GM18511 (cell line): ENCODE measurements around the gene ATP8B3.

Experiments
- ATAC-seq: cut with Tn5 transposase; IDR thresholded peaks from one replicate; pipeline ENCODE4 v1.9.1; 2021; ENCODE audit warnings: mild to moderate bottlenecking, moderate library complexity; ENCODE audit not compliant: unreplicated experiment

The ATP8B3 gene

DNA sequence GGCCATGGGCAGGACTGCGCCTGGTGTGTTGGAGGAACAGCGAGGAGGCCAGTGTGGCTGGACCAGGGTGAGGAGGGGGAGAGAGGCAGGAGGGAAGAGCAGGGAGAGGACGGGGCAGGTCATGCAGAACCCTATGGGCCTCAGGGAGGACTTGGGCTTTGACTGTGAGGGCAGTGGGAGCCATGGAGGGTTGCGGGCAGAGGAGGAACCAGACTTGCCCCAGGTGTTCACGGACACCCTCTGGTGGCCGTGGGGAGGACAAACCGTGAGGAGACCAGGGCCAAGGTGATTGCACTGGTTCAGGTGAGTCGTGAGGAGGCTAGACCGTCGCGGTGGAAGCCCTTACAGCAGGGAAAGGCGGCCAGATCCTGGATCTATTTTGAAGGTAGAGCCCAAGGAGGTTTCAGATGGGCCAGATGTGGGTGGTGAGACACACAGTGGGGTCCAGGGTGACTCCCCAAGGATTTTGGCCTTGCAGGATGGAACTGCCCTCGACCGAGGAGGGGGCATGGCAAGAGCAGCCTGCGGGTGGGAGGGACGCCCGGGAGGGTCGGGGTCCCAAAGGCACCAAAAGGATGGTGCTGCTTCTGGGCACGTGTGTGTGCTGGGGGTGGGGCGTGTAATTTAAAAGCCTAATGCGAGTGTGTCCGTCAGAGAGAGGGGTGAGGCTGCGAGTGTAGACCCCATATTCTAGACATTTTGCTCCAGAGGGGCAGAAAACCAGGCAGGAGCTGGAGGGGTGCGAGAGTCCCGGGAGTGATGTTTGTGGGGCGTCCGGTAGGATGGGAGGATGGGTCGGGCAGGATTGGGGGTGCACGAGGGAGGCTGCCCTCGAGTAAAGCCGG, 39.0 kb upstream of the ATP8B3 start:
- no peak for ATAC-seq

- no peak for ATAC-seq
Observed at GRCh38 chr19:1849886-1850398, 37.9 kb upstream of the ATP8B3 start.

DNA sequence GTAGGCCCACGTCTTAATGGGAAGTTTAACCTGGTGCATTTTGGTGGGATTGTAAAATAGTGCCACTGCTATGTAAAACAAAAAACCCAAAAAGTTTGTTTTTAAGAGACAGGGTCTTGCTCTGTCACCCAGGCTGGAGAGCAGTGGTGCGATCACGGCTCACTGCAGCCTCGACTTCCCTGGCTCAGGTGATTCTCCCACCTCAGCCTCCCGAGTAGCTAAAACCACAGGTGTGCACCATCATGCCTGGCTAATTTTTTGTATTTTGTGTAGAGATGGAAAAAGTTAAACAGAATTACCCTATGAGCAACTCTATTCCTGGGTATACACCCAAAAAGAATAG, 37.0 kb upstream of the ATP8B3 start:
- ATAC-seq: no peak

- peak; percentile 79 for ATAC-seq
Observed at GRCh38 chr19:1848399-1849131, 36.5 kb upstream of the ATP8B3 start, which contains the start of gene REXO1. REXO1 (minus strand) TSS chr19:1848483; CDS start chr19:1848358, 125 bp downstream.

DNA sequence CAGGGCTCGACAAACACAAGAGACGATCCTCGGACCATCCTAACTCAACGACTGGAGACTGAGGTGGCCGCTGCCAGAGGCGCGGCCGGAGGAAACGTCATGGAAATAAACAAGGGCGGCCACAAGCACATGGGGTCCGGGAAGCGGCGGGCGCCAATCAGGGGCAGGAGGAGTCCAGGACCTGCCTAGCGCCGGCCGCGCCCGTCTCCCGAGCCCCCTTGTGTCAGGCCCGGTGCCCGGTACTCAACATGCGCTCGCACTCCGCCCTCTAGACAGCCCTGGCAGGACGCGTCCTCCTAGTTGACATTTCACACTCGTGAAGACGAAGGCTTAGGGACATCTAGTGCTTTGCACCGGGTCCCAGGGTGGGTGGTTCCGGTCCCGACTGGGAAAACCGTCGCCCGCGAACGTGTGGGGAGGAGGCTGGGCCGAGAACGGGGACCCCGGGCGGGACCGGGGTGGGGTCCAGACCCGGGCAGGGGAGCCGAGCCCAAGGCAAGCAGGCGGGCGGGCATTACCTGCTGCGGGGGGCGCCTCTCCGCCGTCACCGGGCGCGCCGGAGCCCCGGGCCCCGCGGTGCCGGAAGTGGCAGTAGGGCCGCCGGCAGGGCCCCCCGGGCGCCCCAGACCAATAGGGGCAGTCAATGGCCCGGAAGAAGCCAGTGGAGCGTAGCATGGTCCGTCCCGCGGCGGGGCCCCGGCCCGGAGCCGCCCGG, 35.8 kb upstream of the ATP8B3 start:
- ATAC-seq: peak; percentile 34

GRCh38 chr19:1847348-1847683, 35.2 kb upstream of the ATP8B3 start:
- no peak for ATAC-seq

- no peak for ATAC-seq
Observed at GRCh38 chr19:1846517-1847204, 34.6 kb upstream of the ATP8B3 start.

- ATAC-seq: no peak
Observed at GRCh38 chr19:1845642-1846041, 33.6 kb upstream of the ATP8B3 start.

DNA sequence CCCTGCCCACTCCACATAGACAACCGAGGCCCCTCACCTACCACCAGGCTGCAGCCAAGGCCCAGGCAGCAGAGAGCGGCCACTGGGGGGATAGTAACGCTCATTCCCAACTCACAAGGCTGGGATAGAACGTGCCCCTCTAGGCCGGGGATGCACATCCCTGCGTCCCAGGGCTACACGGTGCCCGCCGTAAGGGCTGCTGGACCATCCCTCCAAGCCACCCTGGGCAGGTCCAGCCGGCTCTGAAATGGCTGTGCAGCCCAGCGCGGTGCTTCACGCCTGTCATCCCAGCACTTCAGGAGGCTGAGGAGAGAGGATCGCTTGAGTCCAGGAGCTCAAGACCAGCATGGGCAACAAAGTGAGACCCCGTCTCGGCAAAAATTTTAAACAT, 33.0 kb upstream of the ATP8B3 start:
- ATAC-seq: no peak

GRCh38 chr19:1844513-1845124, 32.5 kb upstream of the ATP8B3 start:
- ATAC-seq: no peak

DNA sequence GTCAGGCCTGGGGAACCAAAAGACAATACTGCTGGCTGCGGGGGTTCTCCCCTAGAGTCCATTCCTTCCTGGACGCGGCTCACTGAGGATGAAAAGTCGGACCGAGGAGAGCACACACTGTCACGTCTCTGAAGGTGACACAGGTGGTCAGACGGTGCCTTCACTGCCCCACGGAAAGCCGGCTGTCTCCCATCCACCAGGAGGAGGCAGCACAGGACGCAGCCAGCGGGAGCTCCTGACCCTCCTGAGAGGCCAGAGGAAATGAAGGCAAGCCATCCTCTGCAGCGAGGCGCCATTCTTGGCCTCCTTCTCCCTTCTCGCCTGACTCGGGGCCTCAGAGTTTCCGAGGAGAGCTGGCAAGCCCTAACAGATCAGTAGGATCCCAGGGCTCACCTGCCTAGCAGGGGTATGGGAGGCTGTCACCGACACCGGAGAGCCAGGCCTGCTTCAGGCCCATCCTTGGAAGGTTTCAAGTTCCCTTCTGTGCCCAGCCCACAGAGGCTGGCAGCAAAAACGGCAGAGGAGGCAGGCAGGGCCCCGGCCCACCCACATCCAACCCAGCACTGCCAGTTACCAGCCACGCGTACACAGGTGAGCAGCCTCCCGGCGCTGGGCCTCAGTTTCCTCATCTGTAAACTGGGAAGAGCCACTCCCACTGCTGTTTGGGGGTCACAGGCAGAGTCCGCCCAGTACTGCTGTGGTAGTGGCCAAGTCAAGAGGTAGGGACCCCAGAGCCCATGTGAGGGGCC, 31.7 kb upstream of the ATP8B3 start:
- ATAC-seq: no peak

GRCh38 chr19:1843116-1843515, 31.0 kb upstream of the ATP8B3 start:
- no peak for ATAC-seq

DNA sequence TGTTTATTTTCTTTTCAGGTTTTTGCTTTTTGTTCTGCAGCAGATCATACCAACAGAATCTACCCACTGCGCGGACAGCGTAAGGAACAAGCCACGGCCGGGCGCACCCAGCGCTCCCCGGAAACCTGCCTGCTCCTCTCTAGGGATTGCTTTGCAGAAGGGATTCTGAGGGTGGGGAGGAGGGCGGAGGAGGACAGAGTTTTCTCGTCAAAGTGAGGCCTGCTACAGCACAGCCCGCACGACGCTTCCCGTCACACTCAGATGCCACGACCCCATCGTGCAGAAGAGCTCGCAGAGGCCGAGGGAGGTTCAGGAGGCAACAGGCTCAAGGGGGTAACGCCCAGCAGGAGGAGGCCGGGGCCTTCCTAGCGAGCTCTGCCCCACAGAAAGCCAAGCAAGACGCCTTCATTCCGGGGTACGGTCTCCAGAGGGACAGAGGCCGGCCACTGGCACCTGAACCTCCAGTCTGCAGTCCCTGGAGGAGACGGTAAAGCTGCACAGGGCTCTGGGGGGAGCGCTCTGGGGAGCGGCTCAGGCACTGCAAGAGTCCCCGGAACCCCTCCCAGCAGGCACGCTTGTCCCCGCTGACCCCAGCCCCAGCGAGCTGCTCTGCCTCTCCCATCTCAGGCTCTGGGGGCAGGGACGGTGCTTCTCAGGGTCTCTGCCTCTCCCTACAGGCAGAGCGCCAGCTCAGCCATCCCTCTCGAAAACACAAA, 29.3 kb upstream of the ATP8B3 start:
- no peak for ATAC-seq

DNA sequence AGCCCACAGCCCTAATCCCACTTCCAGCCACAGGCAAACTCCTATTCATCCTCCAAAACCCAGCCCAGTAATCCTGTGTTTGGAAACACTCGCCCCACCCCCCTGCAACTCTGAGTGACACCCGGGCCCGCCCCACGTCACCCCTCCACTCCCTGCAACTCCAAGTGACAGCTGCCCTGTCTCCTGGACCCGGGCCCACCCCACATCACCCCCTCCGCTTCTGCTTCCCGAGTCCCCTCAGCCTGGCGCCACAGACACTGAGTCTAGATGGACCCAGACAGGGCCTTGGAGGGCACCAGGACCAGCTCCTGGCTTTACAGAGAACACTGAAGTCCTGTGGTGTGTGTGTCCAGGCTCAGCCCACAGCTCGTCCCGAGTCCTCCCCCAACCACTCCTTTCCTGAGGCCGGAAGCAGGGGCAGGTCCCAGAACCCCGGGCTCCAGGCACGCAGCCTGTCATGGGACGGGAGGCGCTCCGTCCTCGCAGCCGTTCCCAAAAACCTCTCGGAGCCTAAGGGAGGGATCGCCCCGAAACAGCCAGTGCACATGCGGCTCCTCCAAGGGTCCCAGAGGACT, 28.6 kb upstream of the ATP8B3 start:
- no peak for ATAC-seq

DNA sequence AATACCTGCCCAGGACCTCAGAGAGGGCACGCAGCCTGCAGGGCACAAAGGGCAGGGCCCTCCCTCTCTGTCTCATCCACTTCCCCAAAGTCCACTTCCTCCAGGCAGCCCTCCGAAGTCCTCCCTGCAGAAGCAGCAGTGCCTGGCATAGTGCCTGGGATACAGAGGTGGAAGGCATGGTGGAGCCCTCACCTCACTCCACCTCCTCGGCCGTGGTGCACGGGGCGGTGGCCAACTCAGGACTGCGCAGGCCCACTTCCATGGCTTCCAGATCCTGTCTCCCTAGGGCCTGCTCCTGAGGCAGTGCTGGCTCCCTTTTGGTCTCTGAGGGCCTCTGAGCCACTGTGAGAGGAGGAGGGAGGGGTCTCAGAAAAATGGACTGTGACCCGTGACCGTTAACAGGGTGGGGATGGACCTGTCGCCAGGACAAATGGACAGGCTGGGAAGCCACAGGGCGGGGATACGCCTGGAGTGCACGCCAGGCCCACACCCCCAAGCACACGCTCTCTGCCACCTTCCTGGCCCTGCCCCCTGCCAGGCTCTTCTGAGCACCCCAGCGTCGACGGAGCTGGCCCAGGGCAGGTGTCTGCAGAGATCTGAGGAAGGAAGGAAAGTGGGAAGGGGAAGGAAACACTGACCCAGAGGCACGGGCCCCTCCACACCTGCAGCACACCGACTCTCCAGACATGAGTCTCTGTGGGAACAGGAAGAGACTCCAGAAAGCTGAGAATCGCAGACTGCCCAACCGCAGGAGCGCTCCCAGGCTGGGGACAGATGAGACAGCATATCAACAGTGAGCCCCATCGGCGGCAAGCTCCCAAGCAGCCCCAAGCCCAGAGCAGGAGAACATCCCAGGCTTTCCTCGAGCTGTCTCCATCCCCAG, 27.8 kb upstream of the ATP8B3 start:
- ATAC-seq: no peak

DNA sequence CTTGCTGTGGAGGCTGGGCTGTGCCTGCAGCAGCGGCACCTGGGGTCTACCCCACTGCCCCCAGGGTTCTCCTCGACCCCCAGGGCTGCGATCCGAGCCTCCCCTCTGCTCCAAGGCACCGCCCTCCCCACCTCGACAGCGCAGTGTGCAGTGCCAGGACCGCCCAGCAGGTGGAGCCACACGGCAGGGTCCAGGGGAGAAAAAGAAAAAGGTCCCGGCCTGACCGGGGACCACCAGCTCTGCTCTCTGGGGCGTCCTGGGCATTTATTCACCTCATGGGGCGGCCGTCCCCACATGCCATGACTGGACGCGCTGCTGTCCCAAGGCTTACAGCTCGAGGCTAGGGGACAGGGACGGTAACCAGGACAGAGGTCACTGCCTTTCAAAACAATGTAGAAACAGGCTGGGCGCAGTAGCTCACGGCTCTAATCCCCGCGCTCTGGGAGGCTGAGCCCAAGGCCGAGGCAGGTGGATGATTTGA, 25.6 kb upstream of the ATP8B3 start:
- no peak for ATAC-seq

DNA sequence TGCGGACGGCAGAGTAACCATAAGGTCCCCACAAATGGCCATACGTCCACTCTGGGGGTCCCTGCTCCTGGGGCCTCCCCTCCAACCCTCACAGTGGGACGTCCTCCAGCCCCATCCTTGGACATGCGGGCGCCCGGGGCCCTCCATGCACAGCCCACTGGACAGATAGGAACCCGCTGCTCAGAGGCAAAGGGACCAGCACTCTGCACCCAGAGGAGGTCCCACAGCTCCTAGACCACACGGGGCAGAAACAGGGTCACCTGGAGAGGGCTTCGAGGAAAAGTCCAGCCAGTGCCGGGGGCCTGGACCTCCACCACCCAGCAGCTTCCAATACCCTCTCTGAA, 25.1 kb upstream of the ATP8B3 start:
- ATAC-seq: no peak
